GM18508 (cell line): Measurements from ENCODE around the gene TMEM200C.

Experiments
- ATAC-seq: cut with Tn5 transposase; IDR thresholded peaks from one replicate; pipeline ENCODE4 v1.9.1; 2021; ENCODE audit warnings: moderate number of reproducible peaks; ENCODE audit not compliant: insufficient read depth, unreplicated experiment

Gene TMEM200C

GRCh38 chr18:5840547-5840946 lies 54.8 kb downstream of the TMEM200C start:
- ATAC-seq: no peak

- ATAC-seq: no peak
These were observed 55.3 kb downstream of the TMEM200C start for GRCh38 chr18:5840025-5840424.

- no peak for ATAC-seq
These were observed 56.2 kb downstream of the TMEM200C start for GRCh38 chr18:5839102-5839501.
